OCI-LY1 (cell line): ENCODE results near the gene GNG5.

Source experiments
- EZH2 ChIP-seq: fragments of 200-600 bp; sonication (generic), shearing (Covaris generic); IDR thresholded peaks from 2 replicates; pipeline ENCODE4 v1.8.0; 2017; ENCODE audit warnings: borderline replicate concordance, mixed run types, mild to moderate bottlenecking, antibody characterized with exemption, low read length, moderate library complexity, mixed read lengths
- TF ChIP-seq, protein P1 (sequence below): fragments of 200-600 bp; sonication (generic), shearing (Covaris generic); IDR thresholded peaks from 2 replicates; pipeline ENCODE4 v1.5.1; 2017; ENCODE audit warnings: mild to moderate bottlenecking, antibody characterized with exemption, low read length, moderate library complexity, mixed read lengths

DNA sequence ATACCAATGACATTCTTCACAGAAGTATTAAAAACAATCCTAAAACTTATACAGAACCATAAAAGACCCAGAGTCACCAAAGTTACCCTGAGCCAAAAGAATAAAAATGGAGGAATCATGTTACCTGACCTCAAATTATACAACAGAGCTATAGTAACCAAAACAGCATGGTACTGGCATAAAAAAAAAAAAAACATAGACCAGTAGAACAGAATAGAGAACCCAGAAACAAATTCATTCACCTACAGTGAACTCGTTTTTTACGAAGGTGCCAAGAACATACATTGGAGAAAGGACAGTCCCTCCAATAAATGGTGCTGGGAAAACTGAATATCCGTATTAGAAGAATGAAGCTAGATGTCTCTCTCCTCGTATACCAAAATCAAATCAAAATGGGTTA, 2.6 kb upstream of the GNG5 start:
- TF ChIP-seq, protein P1, sequence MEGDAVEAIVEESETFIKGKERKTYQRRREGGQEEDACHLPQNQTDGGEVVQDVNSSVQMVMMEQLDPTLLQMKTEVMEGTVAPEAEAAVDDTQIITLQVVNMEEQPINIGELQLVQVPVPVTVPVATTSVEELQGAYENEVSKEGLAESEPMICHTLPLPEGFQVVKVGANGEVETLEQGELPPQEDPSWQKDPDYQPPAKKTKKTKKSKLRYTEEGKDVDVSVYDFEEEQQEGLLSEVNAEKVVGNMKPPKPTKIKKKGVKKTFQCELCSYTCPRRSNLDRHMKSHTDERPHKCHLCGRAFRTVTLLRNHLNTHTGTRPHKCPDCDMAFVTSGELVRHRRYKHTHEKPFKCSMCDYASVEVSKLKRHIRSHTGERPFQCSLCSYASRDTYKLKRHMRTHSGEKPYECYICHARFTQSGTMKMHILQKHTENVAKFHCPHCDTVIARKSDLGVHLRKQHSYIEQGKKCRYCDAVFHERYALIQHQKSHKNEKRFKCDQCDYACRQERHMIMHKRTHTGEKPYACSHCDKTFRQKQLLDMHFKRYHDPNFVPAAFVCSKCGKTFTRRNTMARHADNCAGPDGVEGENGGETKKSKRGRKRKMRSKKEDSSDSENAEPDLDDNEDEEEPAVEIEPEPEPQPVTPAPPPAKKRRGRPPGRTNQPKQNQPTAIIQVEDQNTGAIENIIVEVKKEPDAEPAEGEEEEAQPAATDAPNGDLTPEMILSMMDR: no peak
- no peak for TF ChIP-seq EZH2
